ENCODE results near the gene TAS2R7. TPM values are rescaled to one million over a fixed set of nuclear protein-coding genes. Genes with fewer than 3 reads are reported as not detected.

The TAS2R7 gene
- total RNA-seq (2014; rRNA removed) (not detected in 2 replicates), Bru-seq, nascent RNA (percentile 34 among the genes with signal in this experiment), BruChase-seq, experiment 1, labeled RNA remaining after a 6-hour chase (percentile 40 among the genes with signal in this experiment), BruChase-seq, experiment 2, labeled RNA remaining after a 2-hour chase (percentile 54 among the genes with signal in this experiment)
- long read RNA-seq = 0 reads

- Histone ChIP-seq H3K27ac (ENCODE audit: low read length) (no peak within 1 kb of the TSS), H3K36me3 (ENCODE audit: low read depth, low read length) (no peaks in the 10 kb centered on the region), H2AFZ (ENCODE audit: low read length) (no peak within 1 kb of the TSS), H3K79me2 (ENCODE audit: low read length) (no peaks in the 10 kb centered on the region), H4K20me1 (ENCODE audit: low read length) (no peaks in the 10 kb centered on the region), H3K4me3 (ENCODE audit: low read length) (no peak within 1 kb of the TSS), H3K4me1 (ENCODE audit: insufficient read depth, low read length) (no peaks in the 10 kb centered on the region), H3K27me3 (ENCODE audit: low read length) (peaks cover 17% of the 10 kb centered on the region), H3K9me2 (replicated peaks; ENCODE audit: low read length) (no peaks in the 10 kb centered on the region), H3K4me2 (ENCODE audit: low read length) (no peak within 1 kb of the TSS), H3K9me3 (ENCODE audit: low read length) (no peaks in the 10 kb centered on the region), H3K9ac (ENCODE audit: low read length) (no peak within 1 kb of the TSS), H3F3A (ENCODE audit: low read length, unreplicated experiment) (no peaks in the 10 kb centered on the region)
- ChIA-PET CTCF (no interaction called here), POLR2A (ENCODE audit: unreplicated experiment) (no interaction called here)
- DNase-seq = no peak
- TF ChIP-seq CTCF (conservative IDR thresholded peaks at IDR 0.05; ENCODE audit: low read depth, low read length) (no peak), EZH2 (IDR thresholded peaks at IDR 0.05; ENCODE audit: low read length, unreplicated experiment) (no peak), EZH2phosphoT487 (IDR thresholded peaks at IDR 0.05; ENCODE audit: borderline replicate concordance, low read length) (no peak)
- no TSS peak for BruUV-seq (replicated peaks)
- intact Hi-C loops (cut with micrococcal nuclease) = no loop called here
- no peak for ATAC-seq
Measured at GRCh38 chr12:10802587-10802986, at the start of gene TAS2R7. TSS of gene TAS2R7 (minus strand) at chr12:10802627. CDS start at chr12:10802570, 57 bp downstream.

- BruUV-seq (replicated peaks) = no TSS peak
- TF ChIP-seq EZH2 (IDR thresholded peaks at IDR 0.05; ENCODE audit: low read length, unreplicated experiment) (no peak), CTCF (conservative IDR thresholded peaks at IDR 0.05; ENCODE audit: low read depth, low read length) (no peak), EZH2phosphoT487 (IDR thresholded peaks at IDR 0.05; ENCODE audit: borderline replicate concordance, low read length) (no peak)
- H3K27ac ChIP-seq (ENCODE audit: low read length) = peak overlapping the region; percentile 82; the same call in 1 of the 2 replicates
- CTCF ChIA-PET = no interaction called here
- H3K4me2 ChIP-seq (ENCODE audit: low read length) = no peak overlapping the region
- H4K20me1 ChIP-seq (ENCODE audit: low read length) = no peaks in the 10 kb centered on the region
- no peaks in the 10 kb centered on the region; the same call in 1 of the 2 replicates for H3K36me3 ChIP-seq (ENCODE audit: low read depth, low read length)
- peaks cover 30% of the 10 kb centered on the region for H3K4me1 ChIP-seq (ENCODE audit: insufficient read depth, low read length)
- H3K27me3 ChIP-seq (ENCODE audit: low read length) = no peaks in the 10 kb centered on the region
- H2AFZ ChIP-seq (ENCODE audit: low read length) = no peak overlapping the region
- DNase-seq (peak; percentile 7), ATAC-seq (no peak)
- POLR2A ChIA-PET (ENCODE audit: unreplicated experiment) = no interaction called here
- intact Hi-C loops (cut with micrococcal nuclease) = no loop called here
- no peaks in the 10 kb centered on the region for H3K9me2 ChIP-seq (replicated peaks; ENCODE audit: low read length)
- H3K4me3 ChIP-seq (ENCODE audit: low read length) = no peak overlapping the region
- no peak overlapping the region for H3K9ac ChIP-seq (ENCODE audit: low read length)
- no peaks in the 10 kb centered on the region for H3K79me2 ChIP-seq (ENCODE audit: low read length)
- H3F3A ChIP-seq (ENCODE audit: low read length, unreplicated experiment) = no peaks in the 10 kb centered on the region
- no peaks in the 10 kb centered on the region for H3K9me3 ChIP-seq (ENCODE audit: low read length)
Measured at GRCh38 chr12:10851243-10851858, 48.9 kb upstream of the TAS2R7 start.

- H3K4me3 ChIP-seq (ENCODE audit: low read length) = no peak within 1 kb of the TSS
- no peak for TF ChIP-seq EZH2phosphoT487 (IDR thresholded peaks at IDR 0.05; ENCODE audit: borderline replicate concordance, low read length)
- TF ChIP-seq EZH2 (IDR thresholded peaks at IDR 0.05; ENCODE audit: low read length, unreplicated experiment) = no peak
- no peak for TF ChIP-seq CTCF (conservative IDR thresholded peaks at IDR 0.05; ENCODE audit: low read depth, low read length)
- no peaks in the 10 kb centered on the region for H4K20me1 ChIP-seq (ENCODE audit: low read length)
- no peaks in the 10 kb centered on the region for H3K36me3 ChIP-seq (ENCODE audit: low read depth, low read length)
- peak within 1 kb of the TSS; percentile 90 for H3K27ac ChIP-seq (ENCODE audit: low read length)
- peak within 1 kb of the TSS; percentile 55 for H3K9ac ChIP-seq (ENCODE audit: low read length)
- ATAC-seq = peak; percentile 90
- H3K4me2 ChIP-seq (ENCODE audit: low read length) = peak within 1 kb of the TSS; percentile 46
- no peaks in the 10 kb centered on the region for H3K79me2 ChIP-seq (ENCODE audit: low read length)
- no peaks in the 10 kb centered on the region for H3F3A ChIP-seq (ENCODE audit: low read length, unreplicated experiment)
- ChIA-PET CTCF (no interaction called here), POLR2A (ENCODE audit: unreplicated experiment) (interaction anchor here (0.5 to 1.0 kb wide), 5 partner anchors 11 to 1969 kb away, joined by 3 to 10 read pairs (median 4); partner anchors contain the start of gene SMIM10L1)
- 0 out of 2 replicates have a peak within 1 kb of the TSS, but pooled peaks have one; percentile 14 for H2AFZ ChIP-seq (ENCODE audit: low read length)
- no peaks in the 10 kb centered on the region for H3K9me3 ChIP-seq (ENCODE audit: low read length)
- intact Hi-C loops (cut with micrococcal nuclease) = no loop called here
- H3K27me3 ChIP-seq (ENCODE audit: low read length) = no peaks in the 10 kb centered on the region
- H3K4me1 ChIP-seq (ENCODE audit: insufficient read depth, low read length) = peaks cover 30% of the 10 kb centered on the region
- H3K9me2 ChIP-seq (replicated peaks; ENCODE audit: low read length) = no peaks in the 10 kb centered on the region
- BruUV-seq (replicated peaks) = no TSS peak
- peak; percentile 84 for DNase-seq
Measured at GRCh38 chr12:10849425-10849878, 47.0 kb upstream of the TAS2R7 start, which contains the start of gene PRR4. TSS of gene PRR4 (minus strand) at chr12:10849475. CDS start at chr12:10849437, 38 bp downstream.
